Endothelial cell of umbilical vein (primary cell): ENCODE data around the gene KLHL11. TPM values are rescaled to one million over a fixed set of nuclear protein-coding genes. Genes with fewer than 3 reads are reported as not detected.

Source experiments
- BruUV-seq: library from RNA; stranded (reverse); fragments of 400-500 nt; replicated peaks from 2 replicates; lab custom pipeline; 2021; lab: Mats Ljungman, UMichigan
- CTCF ChIA-PET: fragments of 300-600, 350-600 bp; sonication (Branson Sonifier 250); formaldehyde crosslinking; loops from one replicate; lab custom pipeline; 2021; ENCODE audit warnings: antibody characterized with exemption, inconsistent platforms; lab: Charles Lee
- POLR2A ChIA-PET: fragments of 300-600, 350-600 bp; sonication (Branson Sonifier 250); formaldehyde crosslinking; loops from one replicate; lab custom pipeline; 2021; ENCODE audit warnings: antibody characterized with exemption, inconsistent platforms; lab: Charles Lee
- DNase-seq: peaks from one replicate; pipeline ENCODE4 v3.0.0-alpha.2; 2011; ENCODE audit warnings: low read depth, low spot score
- FAIRE-seq: peaks from 2 replicates; lab custom pipeline; 2011; peaks lifted over from hg19 to GRCh38; lab: Jason Lieb, UNC
- H2AFZ ChIP-seq: 2 replicates; pipeline ENCODE4 v1.6.0; 2012; ENCODE audit warnings: low read depth, low read length, control low read depth, inconsistent platforms
- H3K27ac ChIP-seq: 2 replicates; pipeline ENCODE4 v1.5.1; 2011; ENCODE audit warnings: low read depth, mild to moderate bottlenecking, control low read depth, low read length, moderate library complexity; ENCODE audit not compliant: insufficient read depth
- H3K27me3 ChIP-seq, 2 experiments: 2 replicates each; pipeline versions ENCODE4 v1.6.0 to v1.6.1; 2011; ENCODE audit warnings: low read length in 2 of 2, mixed read lengths in 1 of 2; ENCODE audit not compliant: control insufficient read depth in 2 of 2, insufficient read depth in 2 of 2
- H3K36me3 ChIP-seq, 2 experiments: 2 replicates in 1 of 2; 3 replicates in 1 of 2; pipeline ENCODE4 v1.5.1; 2011; ENCODE audit warnings: low read length in 2 of 2, mild to moderate bottlenecking in 1 of 2, moderate library complexity in 1 of 2; ENCODE audit not compliant: control insufficient read depth in 2 of 2, insufficient read depth in 2 of 2; ENCODE audit errors: extremely low read depth in 1 of 2
- H3K4me1 ChIP-seq: 3 replicates; pipeline ENCODE4 v1.5.1; 2011; ENCODE audit warnings: mild to moderate bottlenecking, low read length; ENCODE audit not compliant: control insufficient read depth, insufficient read depth; ENCODE audit errors: extremely low read depth
- H3K4me2 ChIP-seq: 2 replicates; pipeline ENCODE4 v1.6.1; 2011; ENCODE audit warnings: low read length, control low read depth, mixed read lengths; ENCODE audit not compliant: insufficient read depth
- H3K4me3 ChIP-seq, 3 experiments: fragments of 200-600 bp in 1 of 3; sonication (generic), shearing (Covaris generic) in 1 of 3; replicated peaks in 1 of 3; 2 replicates each; pipeline ENCODE4 v1.5.1; 2011 to 2016; ENCODE audit warnings: control low read depth in 3 of 3, low read length in 3 of 3, mild to moderate bottlenecking in 2 of 3, inconsistent platforms in 1 of 3, low read depth in 1 of 3, moderate library complexity in 1 of 3; ENCODE audit not compliant: insufficient read depth in 1 of 3
- H3K79me2 ChIP-seq: 2 replicates; pipeline ENCODE4 v1.6.0; 2012; ENCODE audit warnings: low read length, inconsistent platforms; ENCODE audit not compliant: control insufficient read depth, insufficient read depth
- H3K9ac ChIP-seq: replicated peaks from 2 replicates; pipeline ENCODE3; 2011; ENCODE audit warnings: low read length, control low read depth; ENCODE audit not compliant: insufficient read depth; ENCODE audit errors: extremely low read depth
- H3K9me1 ChIP-seq: replicated peaks from 3 replicates; pipeline ENCODE4 v1.6.0; 2011; ENCODE audit warnings: mild to moderate bottlenecking, low read length; ENCODE audit not compliant: control insufficient read depth, insufficient read depth; ENCODE audit errors: extremely low read depth
- H3K9me3 ChIP-seq: replicated peaks from 2 replicates; pipeline ENCODE4 v1.5.1; 2012; ENCODE audit warnings: low read length, inconsistent platforms; ENCODE audit not compliant: control insufficient read depth, insufficient read depth
- H4K20me1 ChIP-seq: replicated peaks from 2 replicates; pipeline ENCODE3; 2011; ENCODE audit warnings: mild to moderate bottlenecking, low read length; ENCODE audit not compliant: control insufficient read depth, insufficient read depth; ENCODE audit errors: extremely low read depth
- EZH2 ChIP-seq: IDR thresholded peaks from 2 replicates; pipeline ENCODE4 v1.6.1; 2012; ENCODE audit warnings: borderline replicate concordance, low read depth, mild to moderate bottlenecking, moderate library complexity, low read length, inconsistent platforms; ENCODE audit not compliant: severe bottlenecking
- FOS ChIP-seq: IDR thresholded peaks from 2 replicates; pipeline ENCODE4 v1.6.1; 2011; ENCODE audit warnings: mild to moderate bottlenecking, low read length, moderate library complexity, borderline replicate concordance; ENCODE audit not compliant: insufficient read depth
- GATA2 ChIP-seq: IDR thresholded peaks from 2 replicates; pipeline ENCODE4 v1.7.0; 2011; ENCODE audit warnings: low read depth, mild to moderate bottlenecking, moderate library complexity, mixed read lengths, low read length; ENCODE audit not compliant: insufficient read length, insufficient read depth
- JUN ChIP-seq: IDR thresholded peaks from 2 replicates; pipeline ENCODE4 v1.6.1; 2011; ENCODE audit warnings: borderline replicate concordance, low read depth; ENCODE audit not compliant: insufficient read length, insufficient read depth
- MYC ChIP-seq: IDR thresholded peaks from one replicate; pipeline ENCODE4 v1.6.1; 2011; ENCODE audit warnings: mild to moderate bottlenecking, low read depth, low read length
- POLR2A ChIP-seq: IDR thresholded peaks from 2 replicates; pipeline ENCODE4 v1.6.1; 2012; ENCODE audit warnings: low read depth, mild to moderate bottlenecking, control low read depth, low read length
- POLR2AphosphoS5 ChIP-seq: IDR thresholded peaks from 2 replicates; pipeline ENCODE4 v1.6.1; 2012; ENCODE audit warnings: low read depth, mild to moderate bottlenecking, control low read depth, low read length, moderate library complexity; ENCODE audit not compliant: insufficient read depth
- dilution Hi-C: fragments of 300-500 bp; cut with MboI; formaldehyde crosslinking; loops from one replicate; pipeline ENCODE4 v1.15.0; 2019; ENCODE audit warnings: low sequenced_read_pairs; ENCODE audit not compliant: extremely low pct_ligation_motif_present
- intact Hi-C: fragments of 100-400 bp; cut with micrococcal nuclease; formaldehyde crosslinking; loops from one replicate; pipeline ENCODE4 v1.10.0; 2022
- polyA plus RNA-seq, 4 experiments: library from polyadenylated mRNA; depleted of rRNA in 3 of 4; stranded (reverse) in 3 of 4; unstranded in 1 of 4; fragments of >200 nt; gene quantifications; 2 replicates each; pipeline versions ENCODE4 v1.2.1 to v1.2.3, GENCODE V29; 2011 to 2012; ENCODE audit warnings: missing spikeins in 1 of 4
- total RNA-seq: library from RNA; stranded (reverse); gene quantifications from 2 replicates; pipeline ENCODE4 v1.2.3, GENCODE V29; 2021
- TF ChIP-seq, protein P1 (sequence below): IDR thresholded peaks from 2 replicates; pipeline ENCODE4 v1.6.1; 2011; ENCODE audit not compliant: insufficient read depth, insufficient read length
- TF ChIP-seq, protein P2 (sequence below), 2 donors: IDR thresholded peaks; 1 replicate in 1 of 2; 2 replicates in 1 of 2; pipeline ENCODE4 v1.5.1; 2011; ENCODE audit warnings: low read length in 2 of 2, mild to moderate bottlenecking in 2 of 2, moderate library complexity in 2 of 2, control low read depth in 1 of 2, inconsistent platforms in 1 of 2, low read depth in 1 of 2; ENCODE audit not compliant: insufficient read depth in 1 of 2; ENCODE audit errors: extremely low read depth in 1 of 2

Gene KLHL11
- total and polyA plus RNA-seq, 2 donors (not counting 3 experiments of a cell fraction or from before 2014, with no cell fraction given), result 3.1 to 11.0 TPM

DNA sequence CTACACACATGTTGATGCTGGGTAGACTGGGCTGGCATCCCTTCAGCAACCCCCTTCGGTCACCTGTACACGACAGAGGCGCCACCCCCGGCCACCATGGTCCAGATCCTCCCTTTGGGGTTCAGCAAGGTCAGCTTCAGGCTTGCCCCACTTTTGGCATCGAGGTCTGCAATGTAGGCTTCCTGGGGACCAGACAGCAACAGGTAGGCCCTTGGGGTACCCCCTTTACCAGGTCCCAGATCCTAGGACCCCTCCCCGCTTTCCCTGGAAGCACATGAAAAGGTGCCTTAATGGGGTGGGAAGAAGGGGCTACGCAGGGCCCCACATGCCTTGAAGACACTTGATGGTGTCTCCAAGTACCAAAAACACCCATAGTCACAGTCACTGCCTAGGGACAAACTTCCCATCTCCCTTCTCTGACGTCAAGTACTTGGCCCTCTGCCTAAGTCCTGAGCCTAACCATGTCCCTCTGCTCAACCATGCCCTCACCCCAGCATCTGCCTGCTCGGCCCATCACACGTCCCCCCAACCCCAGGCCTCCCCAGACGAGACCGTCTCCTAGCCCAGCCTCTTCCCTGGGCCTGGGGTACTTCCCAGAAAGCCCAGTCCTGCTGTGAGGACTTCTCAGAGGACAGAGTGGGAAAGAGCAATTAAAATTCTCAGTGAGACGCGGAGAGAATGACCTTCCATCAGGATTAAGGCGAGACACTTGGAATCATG lies 41.4 kb upstream of the KLHL11 start:
- no peaks in the 10 kb centered on the region for H4K20me1 ChIP-seq
- dilution Hi-C loops (no loop called here), intact Hi-C loops (no loop called here)
- no peaks in the 10 kb centered on the region for H3K4me1 ChIP-seq
- FAIRE-seq (no peak), DNase-seq (no peak)
- no peaks in the 10 kb centered on the region for H3K9me1 ChIP-seq
- no peaks in the 10 kb centered on the region for H3K27me3 ChIP-seq
- no TSS peak for BruUV-seq
- no peak overlapping the region for H3K9ac ChIP-seq
- no peak overlapping the region for H3K4me3 ChIP-seq
- TF ChIP-seq FOS (no peak), POLR2AphosphoS5 (no peak), GATA2 (no peak), JUN (no peak), POLR2A (no peak), MYC (no peak), EZH2 (no peak)
- TF ChIP-seq, protein P1, sequence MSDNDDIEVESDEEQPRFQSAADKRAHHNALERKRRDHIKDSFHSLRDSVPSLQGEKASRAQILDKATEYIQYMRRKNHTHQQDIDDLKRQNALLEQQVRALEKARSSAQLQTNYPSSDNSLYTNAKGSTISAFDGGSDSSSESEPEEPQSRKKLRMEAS, result no peak
- TF ChIP-seq, protein P2, sequence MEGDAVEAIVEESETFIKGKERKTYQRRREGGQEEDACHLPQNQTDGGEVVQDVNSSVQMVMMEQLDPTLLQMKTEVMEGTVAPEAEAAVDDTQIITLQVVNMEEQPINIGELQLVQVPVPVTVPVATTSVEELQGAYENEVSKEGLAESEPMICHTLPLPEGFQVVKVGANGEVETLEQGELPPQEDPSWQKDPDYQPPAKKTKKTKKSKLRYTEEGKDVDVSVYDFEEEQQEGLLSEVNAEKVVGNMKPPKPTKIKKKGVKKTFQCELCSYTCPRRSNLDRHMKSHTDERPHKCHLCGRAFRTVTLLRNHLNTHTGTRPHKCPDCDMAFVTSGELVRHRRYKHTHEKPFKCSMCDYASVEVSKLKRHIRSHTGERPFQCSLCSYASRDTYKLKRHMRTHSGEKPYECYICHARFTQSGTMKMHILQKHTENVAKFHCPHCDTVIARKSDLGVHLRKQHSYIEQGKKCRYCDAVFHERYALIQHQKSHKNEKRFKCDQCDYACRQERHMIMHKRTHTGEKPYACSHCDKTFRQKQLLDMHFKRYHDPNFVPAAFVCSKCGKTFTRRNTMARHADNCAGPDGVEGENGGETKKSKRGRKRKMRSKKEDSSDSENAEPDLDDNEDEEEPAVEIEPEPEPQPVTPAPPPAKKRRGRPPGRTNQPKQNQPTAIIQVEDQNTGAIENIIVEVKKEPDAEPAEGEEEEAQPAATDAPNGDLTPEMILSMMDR (IDR thresholded peaks at IDR 0.05; ENCODE audit: extremely low read depth in 1 of 2, insufficient read depth in 1 of 2, low read depth in 1 of 2, low read length in 2 of 2), result no peak
- CTCF ChIA-PET, result no interaction called here
- peaks cover 19% of the 10 kb centered on the region for H3K79me2 ChIP-seq
- no peak overlapping the region for H3K27ac ChIP-seq
- POLR2A ChIA-PET, result no interaction called here
- H3K4me2 ChIP-seq, result no peak overlapping the region
- peaks cover 40 to 70% of the 10 kb centered on the region in 2 experiments for H3K36me3 ChIP-seq
- H2AFZ ChIP-seq, result no peak overlapping the region
- H3K9me3 ChIP-seq, result no peaks in the 10 kb centered on the region
